ENCODE data around the gene POLR2B. TPM values are rescaled to one million over a fixed set of nuclear protein-coding genes. Genes with fewer than 3 reads are reported as not detected.
"Not testable (repeated sequence)": the region's sequence is repeated elsewhere in the genome, so short reads cannot be mapped to it uniquely, and the experiment has no call there.

POLR2B gene
- total RNA-seq, 1 experiment from 2014 or later = 77.1 TPM

- POLR2A ChIA-PET (ENCODE audit: unreplicated experiment) = no interaction called here
- Histone ChIP-seq H3K4me2 (no peak overlapping the region), H3K36me3 (ENCODE audit: low read depth) (no peaks in the 10 kb centered on the region), H3K27ac (no peak overlapping the region), H3K4me3 (no peak overlapping the region), H2AFZ (no peak overlapping the region), H3K9me2 (ENCODE audit: insufficient read depth) (no peaks in the 10 kb centered on the region; the same call in 1 of the 2 replicates), H3K27me3 (ENCODE audit: insufficient read depth, low read depth) (no peaks in the 10 kb centered on the region), H3F3A (ENCODE audit: insufficient read depth, low read depth) (no peaks in the 10 kb centered on the region), H4K20me1 (ENCODE audit: insufficient read depth) (no peaks in the 10 kb centered on the region), H3K79me2 (ENCODE audit: low read depth) (no peaks in the 10 kb centered on the region), H3K9me3 (ENCODE audit: insufficient read depth, low read depth) (no peaks in the 10 kb centered on the region), H3K4me1 (replicated peaks; ENCODE audit: insufficient read depth) (peaks cover 7% of the 10 kb centered on the region; the same call in 1 of the 2 replicates)
- CTCF ChIA-PET = no interaction called here
- no TSS peak for BruUV-seq (replicated peaks)
- no peak for TF ChIP-seq CTCF (conservative IDR thresholded peaks at IDR 0.05)
- TF ChIP-seq EZH2 (IDR thresholded peaks at IDR 0.05; ENCODE audit: low read depth) = no peak
- intact Hi-C loops (cut with micrococcal nuclease; ENCODE audit: unreplicated experiment) = no loop called here
- DNase-seq = no peak
These were observed 65.6 kb downstream of the POLR2B start for GRCh38 chr4:57044279-57044678.

- no peak for DNase-seq
- Histone ChIP-seq H3K79me2 (ENCODE audit: low read depth) (no peaks in the 10 kb centered on the region), H2AFZ (no peak overlapping the region), H3K4me2 (no peak overlapping the region), H3K9me2 (ENCODE audit: insufficient read depth) (no peaks in the 10 kb centered on the region; the same call in 1 of the 2 replicates), H3K27me3 (ENCODE audit: insufficient read depth, low read depth) (no peaks in the 10 kb centered on the region), H3K4me1 (replicated peaks; ENCODE audit: insufficient read depth) (peaks cover 7% of the 10 kb centered on the region; the same call in 1 of the 2 replicates), H3K4me3 (no peak overlapping the region), H4K20me1 (ENCODE audit: insufficient read depth) (no peaks in the 10 kb centered on the region), H3F3A (ENCODE audit: insufficient read depth, low read depth) (no peaks in the 10 kb centered on the region), H3K36me3 (ENCODE audit: low read depth) (no peaks in the 10 kb centered on the region), H3K27ac (no peak overlapping the region), H3K9me3 (ENCODE audit: insufficient read depth, low read depth) (no peaks in the 10 kb centered on the region)
- ChIA-PET CTCF (no interaction called here), POLR2A (ENCODE audit: unreplicated experiment) (no interaction called here)
- intact Hi-C loops (cut with micrococcal nuclease; ENCODE audit: unreplicated experiment) = no loop called here
- no TSS peak for BruUV-seq (replicated peaks)
- no peak for TF ChIP-seq CTCF (conservative IDR thresholded peaks at IDR 0.05)
- TF ChIP-seq EZH2 (IDR thresholded peaks at IDR 0.05; ENCODE audit: low read depth) = no peak
These were observed 66.3 kb downstream of the POLR2B start for GRCh38 chr4:57044996-57045395.

GRCh38 chr4:57047046-57047445 lies 68.3 kb downstream of the POLR2B start:
- not testable (repeated sequence) for H3K27ac ChIP-seq

More at GRCh38 chr4:57047046-57047445, 68.3 kb downstream of the POLR2B start:
- H3K9me3 ChIP-seq (ENCODE audit: insufficient read depth, low read depth); BruUV-seq (replicated peaks); H3K79me2 ChIP-seq (ENCODE audit: low read depth); H3F3A ChIP-seq (ENCODE audit: insufficient read depth, low read depth); DNase-seq; H2AFZ ChIP-seq; H3K4me2 ChIP-seq; H3K4me1 ChIP-seq (replicated peaks; ENCODE audit: insufficient read depth); H4K20me1 ChIP-seq (ENCODE audit: insufficient read depth); POLR2A ChIA-PET (ENCODE audit: unreplicated experiment); H3K9me2 ChIP-seq (ENCODE audit: insufficient read depth); intact Hi-C loops (cut with micrococcal nuclease; ENCODE audit: unreplicated experiment); CTCF ChIA-PET; H3K4me3 ChIP-seq; H3K27me3 ChIP-seq (ENCODE audit: insufficient read depth, low read depth); H3K36me3 ChIP-seq (ENCODE audit: low read depth): not testable (repeated sequence)

All from PC-9 (cell line).